KMS-11 (cell line): ENCODE results near the gene RAMP2.
"Not testable (repeated sequence)": the region's sequence is repeated elsewhere in the genome, so short reads cannot be mapped to it uniquely, and the experiment has no call there.

Experiments used
- H2AFZ ChIP-seq: fragments of 200-600 bp; sonication (generic); 2 replicates; pipeline ENCODE4 v1.6.1; 2016; ENCODE audit warnings: antibody characterized with exemption, mixed run types, low read depth
- H3K27ac ChIP-seq: fragments of 200-600 bp; sonication (generic); 2 replicates; pipeline ENCODE4 v1.6.1; 2016; ENCODE audit warnings: mild to moderate bottlenecking, mixed run types
- H3K27me3 ChIP-seq: fragments of 200-600 bp; sonication (generic); 2 replicates; pipeline ENCODE4 v1.6.1; 2017; ENCODE audit warnings: mild to moderate bottlenecking, low read depth, mixed run types, moderate library complexity; ENCODE audit not compliant: insufficient read depth
- H3K36me3 ChIP-seq: fragments of 200-600 bp; sonication (generic); 2 replicates; pipeline ENCODE4 v1.6.1; 2017; ENCODE audit warnings: mild to moderate bottlenecking, mixed run types; ENCODE audit not compliant: insufficient read depth
- H3K4me1 ChIP-seq: fragments of 200-600 bp; sonication (generic); 2 replicates; pipeline ENCODE4 v1.6.1; 2016; ENCODE audit warnings: mild to moderate bottlenecking, low read depth, mixed run types; ENCODE audit not compliant: poor library complexity, severe bottlenecking
- H3K4me2 ChIP-seq: fragments of 200-600 bp; sonication (generic); 2 replicates; pipeline ENCODE4 v1.7.0; 2016; ENCODE audit warnings: mild to moderate bottlenecking, mixed run types
- H3K4me3 ChIP-seq: fragments of 200-600 bp; sonication (generic); IDR thresholded peaks from 2 replicates; pipeline ENCODE4 v1.6.1; 2017; ENCODE audit warnings: low read depth, low read length, mixed read lengths; ENCODE audit not compliant: insufficient read depth
- H3K79me2 ChIP-seq: fragments of 200-600 bp; sonication (generic); 2 replicates; pipeline ENCODE4 v1.6.1; 2016; ENCODE audit warnings: low read depth, mixed run types; ENCODE audit not compliant: insufficient read depth
- H3K9ac ChIP-seq: fragments of 200-600 bp; sonication (generic); 2 replicates; pipeline ENCODE4 v1.6.1; 2016; ENCODE audit warnings: mild to moderate bottlenecking, mixed run types
- H4K20me1 ChIP-seq: fragments of 200-600 bp; sonication (generic); 2 replicates; pipeline ENCODE4 v1.6.1; 2016; ENCODE audit warnings: mild to moderate bottlenecking, mixed run types; ENCODE audit not compliant: insufficient read depth
- CTCF ChIP-seq: fragments of 200-600 bp; sonication (generic); conservative IDR thresholded peaks from 2 replicates; pipeline ENCODE4 v1.6.1; 2017; ENCODE audit warnings: low read depth, mild to moderate bottlenecking, antibody characterized with exemption, low read length, moderate library complexity, mixed read lengths

Gene RAMP2

GRCh38 chr17:42740699-42741098, 20.3 kb upstream of the RAMP2 start:
- peaks cover 51% of the 10 kb centered on the region for H3K79me2 ChIP-seq
- H2AFZ ChIP-seq: no peak overlapping the region
- H3K4me3 ChIP-seq: no peak overlapping the region
- no peak overlapping the region for H3K9ac ChIP-seq
- H3K4me1 ChIP-seq: peaks cover 48% of the 10 kb centered on the region
- no peaks in the 10 kb centered on the region for H3K27me3 ChIP-seq
- no peak overlapping the region for H3K27ac ChIP-seq
- peak overlapping the region; percentile 6; the same call in 1 of the 2 replicates for H3K4me2 ChIP-seq
- H3K36me3 ChIP-seq: no peaks in the 10 kb centered on the region
- no peaks in the 10 kb centered on the region for H4K20me1 ChIP-seq
- no peak for TF ChIP-seq CTCF

- Histone ChIP-seq H3K4me1 (peaks cover 33% of the 10 kb centered on the region), H3K79me2 (peaks cover 36% of the 10 kb centered on the region), H3K4me2 (peak overlapping the region; percentile 60; the same call in 1 of the 2 replicates)
- not testable (repeated sequence) for H2AFZ ChIP-seq, H3K36me3 ChIP-seq, H3K27me3 ChIP-seq, H3K9ac ChIP-seq, H4K20me1 ChIP-seq, H3K4me3 ChIP-seq, H3K27ac ChIP-seq
Observed at GRCh38 chr17:42742916-42743315, 18.1 kb upstream of the RAMP2 start.

GRCh38 chr17:42743595-42744282, 17.3 kb upstream of the RAMP2 start:
- peak overlapping the region; percentile 90 for H2AFZ ChIP-seq

GRCh38 chr17:42744283-42744805, 16.7 kb upstream of the RAMP2 start:
- peaks cover 33% of the 10 kb centered on the region for H3K4me1 ChIP-seq

More at GRCh38 chr17:42743595-42744282, 17.3 kb upstream of the RAMP2 start:
- Histone ChIP-seq H3K4me2 (peak overlapping the region; percentile 60), H3K27me3 (no peaks in the 10 kb centered on the region; the same call in 1 of the 2 replicates), H3K4me3 (no peak overlapping the region), H3K36me3 (no peaks in the 10 kb centered on the region), H4K20me1 (no peaks in the 10 kb centered on the region), H3K79me2 (peaks cover 36% of the 10 kb centered on the region), H3K27ac (peak overlapping the region; percentile 71), H3K9ac (peak overlapping the region; percentile 69; the same call in 1 of the 2 replicates), H3K4me1 (peaks cover 33% of the 10 kb centered on the region)
- TF ChIP-seq CTCF: peak; percentile 34; the same call in 1 of the 2 replicates

More at GRCh38 chr17:42744283-42744805, 16.7 kb upstream of the RAMP2 start:
- H3K4me3 ChIP-seq: no peak overlapping the region
- H3K9ac ChIP-seq: peak overlapping the region; percentile 69; the same call in 1 of the 2 replicates
- no peaks in the 10 kb centered on the region for H3K36me3 ChIP-seq
- H2AFZ ChIP-seq: peak overlapping the region; percentile 90
- H3K27ac ChIP-seq: peak overlapping the region; percentile 71
- H3K79me2 ChIP-seq: peaks cover 36% of the 10 kb centered on the region
- H4K20me1 ChIP-seq: no peaks in the 10 kb centered on the region
- peak overlapping the region; percentile 60 for H3K4me2 ChIP-seq
- no peak for TF ChIP-seq CTCF
- no peaks in the 10 kb centered on the region; the same call in 1 of the 2 replicates for H3K27me3 ChIP-seq
